A549 (cell line): ENCODE results near the gene SCYL2. TPM values are rescaled to one million over a fixed set of nuclear protein-coding genes. Genes with fewer than 3 reads are reported as not detected.
A peak's percentile ranks its signal among the peaks of the same experiment; 100 is the strongest.

Experiments used
- ATAC-seq, 2 experiments: fragments of 200-7000 bp in 1 of 2; fragments of >200 bp in 1 of 2; cut with Nextera tagmentation in 1 of 2; cut with Tn5 transposase in 1 of 2; 3 replicates each; pipeline versions ENCODE4 v1.8.0 to v1.9.1; 2018 to 2020; ENCODE audit warnings: mild to moderate bottlenecking in 1 of 2, moderate library complexity in 1 of 2
- CTCF ChIA-PET: fragments of 300-600 bp; sonication (Branson Sonifier 250); formaldehyde crosslinking; extraction: SDS; loops from one replicate; lab custom pipeline; 2021; ENCODE audit warnings: antibody characterized with exemption, inconsistent platforms; lab: Yijun Ruan, JAX
- POLR2A ChIA-PET: fragments of 350-600 bp; formaldehyde crosslinking; extraction: SDS; loops from one replicate; lab custom pipeline; 2021; ENCODE audit warnings: antibody characterized with exemption, inconsistent platforms; lab: Yijun Ruan, JAX
- DNase-seq, 2 experiments: peaks; one replicate each; pipeline versions ENCODE4 v3.0.0 to v3.0.0-alpha.2; 2011 to 2016; ENCODE audit warnings: low read depth in 1 of 2, low spot score in 1 of 2
- FAIRE-seq: peaks from 2 replicates; lab custom pipeline; 2011; peaks lifted over from hg19 to GRCh38; lab: Jason Lieb, UNC
- H3K27ac ChIP-seq, 2 experiments: fragments of >200 bp; sonication (Bioruptor Twin); formaldehyde crosslinking; 3 replicates each; pipeline ENCODE4 v1.5.1; 2016 to 2017
- H3K4me1 ChIP-seq: fragments of >200 bp; sonication (Bioruptor Twin); formaldehyde crosslinking; 3 replicates; pipeline ENCODE4 v1.6.1; 2016
- H3K4me2 ChIP-seq: fragments of >200 bp; sonication (Bioruptor Twin); formaldehyde crosslinking; 3 replicates; pipeline ENCODE4 v1.6.1; 2016
- H3K4me3 ChIP-seq: fragments of >200 bp; sonication (Bioruptor Twin); formaldehyde crosslinking; 3 replicates; pipeline ENCODE4 v1.5.1; 2016
- H3K9me3 ChIP-seq: fragments of >200 bp; sonication (Bioruptor Twin); formaldehyde crosslinking; 3 replicates; pipeline ENCODE4 v1.6.1; 2016
- CBX2 ChIP-seq: fragments of 200-600 bp; sonication (generic); IDR thresholded peaks from 2 replicates; pipeline ENCODE4 v1.6.1; 2016; ENCODE audit warnings: low read depth, mild to moderate bottlenecking, borderline replicate concordance
- CEBPB ChIP-seq, 2 experiments: fragments of >200 bp in 1 of 2; sonication (Bioruptor Twin) in 1 of 2; formaldehyde crosslinking in 1 of 2; IDR thresholded peaks; 2 replicates each; pipeline ENCODE4 v1.6.1; 2012 to 2016
- CHD2 ChIP-seq: fragments of 150-350 bp; IDR thresholded peaks from 2 replicates; pipeline ENCODE4 v1.6.1; 2014; ENCODE audit warnings: low read length; ENCODE audit not compliant: partially characterized antibody
- EHMT2 ChIP-seq: fragments of 200-600 bp; sonication (generic); IDR thresholded peaks from 2 replicates; pipeline ENCODE4 v1.6.1; 2016; ENCODE audit warnings: antibody characterized with exemption, low read depth, mild to moderate bottlenecking, moderate library complexity
- FOSL2 ChIP-seq, 2 experiments: fragments of 450-650 bp in 1 of 2; fragments of >200 bp in 1 of 2; sonication (Bioruptor Twin) in 1 of 2; formaldehyde crosslinking; IDR thresholded peaks; 2 replicates each; pipeline versions ENCODE4 v1.5.0 to v1.6.1; 2016 to 2020; ENCODE audit warnings: mild to moderate bottlenecking in 1 of 2, moderate library complexity in 1 of 2
- GATA3 ChIP-seq: IDR thresholded peaks from 2 replicates; pipeline ENCODE4 v1.6.1; 2012; ENCODE audit warnings: borderline replicate concordance
- HEYL ChIP-seq: fragments of 250-450 bp; sonication (Bioruptor Pico); IDR thresholded peaks from 2 replicates; pipeline ENCODE4 v1.8.0; 2021; ENCODE audit warnings: mild to moderate bottlenecking, moderate library complexity
- HOXB13 ChIP-seq: fragments of 250-450 bp; sonication (Bioruptor Pico); IDR thresholded peaks from 2 replicates; pipeline ENCODE4 v1.5.0; 2020; ENCODE audit warnings: low read depth, mild to moderate bottlenecking, moderate library complexity
- JUN ChIP-seq, 2 experiments: fragments of >200 bp; sonication (Bioruptor Twin); formaldehyde crosslinking; IDR thresholded peaks; 2 replicates in 1 of 2; 3 replicates in 1 of 2; pipeline ENCODE4 v1.6.1; 2016 to 2017
- NPAS2 ChIP-seq: fragments of 250-450 bp; sonication (Bioruptor Pico); IDR thresholded peaks from 2 replicates; pipeline ENCODE4 v1.8.0; 2022; ENCODE audit warnings: mild to moderate bottlenecking, moderate library complexity, borderline replicate concordance
- PHF8 ChIP-seq: fragments of 200-600 bp; sonication (generic); IDR thresholded peaks from 2 replicates; pipeline ENCODE4 v1.6.1; 2016; ENCODE audit warnings: low read depth, mild to moderate bottlenecking, antibody characterized with exemption, moderate library complexity, borderline replicate concordance
- POLR2A ChIP-seq: IDR thresholded peaks from 2 replicates; pipeline ENCODE4 v1.6.1; 2012; ENCODE audit warnings: mild to moderate bottlenecking, low read length
- RAD21 ChIP-seq, 2 experiments: fragments of >200 bp in 1 of 2; sonication (Bioruptor Twin) in 1 of 2; formaldehyde crosslinking in 1 of 2; IDR thresholded peaks in 1 of 2; conservative IDR thresholded peaks in 1 of 2; 2 replicates in 1 of 2; 3 replicates in 1 of 2; pipeline ENCODE4 v1.6.1; 2012 to 2018; ENCODE audit warnings: inconsistent platforms in 1 of 2
- RCOR1 ChIP-seq: fragments of 150-350 bp; IDR thresholded peaks from 2 replicates; pipeline ENCODE4 v1.6.1; 2014; ENCODE audit warnings: antibody characterized with exemption, low read length, low read depth
- TFCP2L1 ChIP-seq: fragments of 250-450 bp; sonication (Bioruptor Pico); IDR thresholded peaks from 2 replicates; pipeline ENCODE4 v1.5.0; 2021; ENCODE audit warnings: mild to moderate bottlenecking
- ZFP36 ChIP-seq: fragments of 450-650 bp; IDR thresholded peaks from 2 replicates; pipeline ENCODE4 v1.6.1; 2014; ENCODE audit warnings: borderline replicate concordance; ENCODE audit not compliant: partially characterized antibody
- WGBS: methylation state at CpG from one replicate; pipeline ENCODE4 v1.1.6; 2017; ENCODE audit errors: missing lambda C conversion rate; 5-methylcytosine and 5-hydroxymethylcytosine counted together
- polyA minus RNA-seq: library from RNA; depleted of rRNA, polyadenylated mRNA; stranded (reverse); fragments of >200 nt; gene quantifications from 2 replicates; pipeline ENCODE4 v1.2.3, GENCODE V29; 2011; rRNA and poly(A)+ RNA removed
- polyA plus RNA-seq, 4 experiments: library from polyadenylated mRNA; depleted of rRNA in 3 of 4; stranded (reverse); fragments of >200 nt; fragmentation: RNase III in 1 of 4; extraction: RNeasy Plus Mini Kit Qiagen cat#74134 plus additional on column Dnase treatment in 1 of 4; gene quantifications; 2 replicates in 3 of 4; 3 replicates in 1 of 4; pipeline ENCODE4 v1.2.3, GENCODE V29; 2011 to 2017
- TF ChIP-seq, protein P1 (sequence below): fragments of >200 bp; sonication (Bioruptor Twin); formaldehyde crosslinking; IDR thresholded peaks from 2 replicates; pipeline ENCODE4 v1.6.1; 2016
- TF ChIP-seq, protein P2 (sequence below): fragments of 250-450 bp; sonication (Bioruptor Pico); IDR thresholded peaks from 2 replicates; pipeline ENCODE4 v1.5.0; 2021; ENCODE audit warnings: mild to moderate bottlenecking, moderate library complexity, borderline replicate concordance
- TF ChIP-seq, protein P3 (sequence below): fragments of 150-350 bp; IDR thresholded peaks from 2 replicates; pipeline ENCODE4 v1.6.1; 2014; ENCODE audit warnings: low read depth, mild to moderate bottlenecking, low read length
- TF ChIP-seq, protein P4 (sequence below): fragments of 450-650 bp; IDR thresholded peaks from 2 replicates; pipeline ENCODE4 v1.6.1; 2014; ENCODE audit warnings: antibody characterized with exemption

SCYL2 gene, protein sequence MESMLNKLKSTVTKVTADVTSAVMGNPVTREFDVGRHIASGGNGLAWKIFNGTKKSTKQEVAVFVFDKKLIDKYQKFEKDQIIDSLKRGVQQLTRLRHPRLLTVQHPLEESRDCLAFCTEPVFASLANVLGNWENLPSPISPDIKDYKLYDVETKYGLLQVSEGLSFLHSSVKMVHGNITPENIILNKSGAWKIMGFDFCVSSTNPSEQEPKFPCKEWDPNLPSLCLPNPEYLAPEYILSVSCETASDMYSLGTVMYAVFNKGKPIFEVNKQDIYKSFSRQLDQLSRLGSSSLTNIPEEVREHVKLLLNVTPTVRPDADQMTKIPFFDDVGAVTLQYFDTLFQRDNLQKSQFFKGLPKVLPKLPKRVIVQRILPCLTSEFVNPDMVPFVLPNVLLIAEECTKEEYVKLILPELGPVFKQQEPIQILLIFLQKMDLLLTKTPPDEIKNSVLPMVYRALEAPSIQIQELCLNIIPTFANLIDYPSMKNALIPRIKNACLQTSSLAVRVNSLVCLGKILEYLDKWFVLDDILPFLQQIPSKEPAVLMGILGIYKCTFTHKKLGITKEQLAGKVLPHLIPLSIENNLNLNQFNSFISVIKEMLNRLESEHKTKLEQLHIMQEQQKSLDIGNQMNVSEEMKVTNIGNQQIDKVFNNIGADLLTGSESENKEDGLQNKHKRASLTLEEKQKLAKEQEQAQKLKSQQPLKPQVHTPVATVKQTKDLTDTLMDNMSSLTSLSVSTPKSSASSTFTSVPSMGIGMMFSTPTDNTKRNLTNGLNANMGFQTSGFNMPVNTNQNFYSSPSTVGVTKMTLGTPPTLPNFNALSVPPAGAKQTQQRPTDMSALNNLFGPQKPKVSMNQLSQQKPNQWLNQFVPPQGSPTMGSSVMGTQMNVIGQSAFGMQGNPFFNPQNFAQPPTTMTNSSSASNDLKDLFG
- polyA plus RNA-seq (2011; rRNA removed) (45.5 and 51.7 TPM in 2 replicates), polyA plus RNA-seq (2017; fragmentation: RNase III; extraction: RNeasy Plus Mini Kit Qiagen cat#74134 plus additional on column Dnase treatment) (20.8 to 21.7 TPM (median 21.4 TPM) in 3 replicates), polyA minus RNA-seq (40.5 and 51.0 TPM in 2 replicates)
- 6.2 and 7.1 TPM in 2 replicates for polyA plus RNA-seq (2012; cell fraction: cytosol; rRNA removed)
- 4.0 and 7.1 TPM in 2 replicates for polyA plus RNA-seq (2012; cell fraction: nucleus; rRNA removed)

DNA sequence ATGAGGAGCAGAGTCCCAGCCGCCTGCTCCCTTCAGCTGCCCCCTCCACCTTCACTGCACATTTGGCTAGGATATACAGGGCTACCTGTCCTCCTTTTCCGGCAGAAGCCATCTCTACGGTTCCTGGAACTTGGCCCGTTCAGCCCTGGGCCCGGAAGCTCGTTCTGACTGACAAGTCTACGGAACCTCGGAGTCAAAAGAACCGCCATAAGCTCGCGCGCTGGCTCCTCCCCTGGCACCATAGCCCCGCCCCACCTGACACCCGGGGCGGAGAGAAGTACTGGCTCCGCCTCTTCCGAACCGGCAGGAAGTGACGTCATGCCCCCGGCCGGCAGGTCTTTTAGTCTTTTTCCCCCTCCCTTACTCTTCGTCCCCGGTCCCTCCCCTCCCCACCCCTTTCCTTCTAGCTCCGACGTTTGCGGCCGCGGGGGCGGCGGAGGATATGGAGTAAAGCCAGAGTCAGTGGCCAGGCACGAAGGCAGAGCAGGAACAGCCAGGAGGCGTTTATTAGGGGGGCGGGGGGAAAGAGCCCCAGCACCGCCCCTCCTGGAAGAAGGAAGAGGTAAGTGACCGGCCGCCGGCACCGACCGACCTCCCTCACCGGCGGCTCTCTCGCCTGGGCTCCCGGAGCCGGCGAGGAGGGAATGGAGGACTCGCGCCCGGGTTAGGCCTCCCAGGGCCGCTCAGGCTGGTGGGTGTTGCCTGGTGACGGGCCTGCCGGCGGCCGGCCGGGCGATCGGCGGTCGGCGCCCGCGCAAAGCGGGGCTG lies at the start of gene SCYL2, which contains the start of gene DEPDC4:
Gene SCYL2 (plus strand): TSS at position 343 of the 768 bp plus-strand sequence. CDS start 15,794 bp downstream, outside the sequence.
Gene DEPDC4 (minus strand): TSS at position 245 of the 768 bp plus-strand sequence. CDS start 3 bp downstream, at position 242.
- TF ChIP-seq, protein P1, sequence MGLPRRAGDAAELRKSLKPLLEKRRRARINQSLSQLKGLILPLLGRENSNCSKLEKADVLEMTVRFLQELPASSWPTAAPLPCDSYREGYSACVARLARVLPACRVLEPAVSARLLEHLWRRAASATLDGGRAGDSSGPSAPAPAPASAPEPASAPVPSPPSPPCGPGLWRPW, result no peak
- TF ChIP-seq, protein P2, sequence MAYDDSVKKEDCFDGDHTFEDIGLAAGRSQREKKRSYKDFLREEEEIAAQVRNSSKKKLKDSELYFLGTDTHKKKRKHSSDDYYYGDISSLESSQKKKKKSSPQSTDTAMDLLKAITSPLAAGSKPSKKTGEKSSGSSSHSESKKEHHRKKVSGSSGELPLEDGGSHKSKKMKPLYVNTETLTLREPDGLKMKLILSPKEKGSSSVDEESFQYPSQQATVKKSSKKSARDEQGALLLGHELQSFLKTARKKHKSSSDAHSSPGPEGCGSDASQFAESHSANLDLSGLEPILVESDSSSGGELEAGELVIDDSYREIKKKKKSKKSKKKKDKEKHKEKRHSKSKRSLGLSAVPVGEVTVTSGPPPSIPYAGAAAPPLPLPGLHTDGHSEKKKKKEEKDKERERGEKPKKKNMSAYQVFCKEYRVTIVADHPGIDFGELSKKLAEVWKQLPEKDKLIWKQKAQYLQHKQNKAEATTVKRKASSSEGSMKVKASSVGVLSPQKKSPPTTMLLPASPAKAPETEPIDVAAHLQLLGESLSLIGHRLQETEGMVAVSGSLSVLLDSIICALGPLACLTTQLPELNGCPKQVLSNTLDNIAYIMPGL (CRISPR knock-in tag), result no peak
- TF ChIP-seq, protein P3, sequence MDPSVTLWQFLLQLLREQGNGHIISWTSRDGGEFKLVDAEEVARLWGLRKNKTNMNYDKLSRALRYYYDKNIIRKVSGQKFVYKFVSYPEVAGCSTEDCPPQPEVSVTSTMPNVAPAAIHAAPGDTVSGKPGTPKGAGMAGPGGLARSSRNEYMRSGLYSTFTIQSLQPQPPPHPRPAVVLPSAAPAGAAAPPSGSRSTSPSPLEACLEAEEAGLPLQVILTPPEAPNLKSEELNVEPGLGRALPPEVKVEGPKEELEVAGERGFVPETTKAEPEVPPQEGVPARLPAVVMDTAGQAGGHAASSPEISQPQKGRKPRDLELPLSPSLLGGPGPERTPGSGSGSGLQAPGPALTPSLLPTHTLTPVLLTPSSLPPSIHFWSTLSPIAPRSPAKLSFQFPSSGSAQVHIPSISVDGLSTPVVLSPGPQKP, result no peak
- no peak for TF ChIP-seq RCOR1
- TF ChIP-seq JUN (IDR thresholded peaks at IDR 0.05), result peak; percentile 39 to 42; a peak in 1 of 5 replicates
- TF ChIP-seq FOSL2 (IDR thresholded peaks at IDR 0.05), result no peak
- TF ChIP-seq FOSL2 (CRISPR knock-in tag; IDR thresholded peaks at IDR 0.05), result peak; percentile 56; the same call in 1 of the 2 replicates
- no peak for TF ChIP-seq RAD21 (conservative IDR thresholded peaks at IDR 0.05 in 1 of 2, IDR thresholded peaks at IDR 0.05 in 1 of 2)
- TF ChIP-seq NPAS2 (CRISPR knock-in tag), result no peak
- no peak for TF ChIP-seq CEBPB (IDR thresholded peaks at IDR 0.05)
- no peak for TF ChIP-seq HOXB13 (CRISPR knock-in tag)
- no peak for TF ChIP-seq ZFP36
- TF ChIP-seq PHF8, result peak; percentile 91; the same call in 1 of the 2 replicates
- TF ChIP-seq GATA3, result no peak
- TF ChIP-seq TFCP2L1 (CRISPR knock-in tag), result no peak
- no peak for TF ChIP-seq CBX2
- no peak for TF ChIP-seq EHMT2
- peak; percentile 46 for TF ChIP-seq POLR2A
- no peak for TF ChIP-seq HEYL
- TF ChIP-seq, protein P4, sequence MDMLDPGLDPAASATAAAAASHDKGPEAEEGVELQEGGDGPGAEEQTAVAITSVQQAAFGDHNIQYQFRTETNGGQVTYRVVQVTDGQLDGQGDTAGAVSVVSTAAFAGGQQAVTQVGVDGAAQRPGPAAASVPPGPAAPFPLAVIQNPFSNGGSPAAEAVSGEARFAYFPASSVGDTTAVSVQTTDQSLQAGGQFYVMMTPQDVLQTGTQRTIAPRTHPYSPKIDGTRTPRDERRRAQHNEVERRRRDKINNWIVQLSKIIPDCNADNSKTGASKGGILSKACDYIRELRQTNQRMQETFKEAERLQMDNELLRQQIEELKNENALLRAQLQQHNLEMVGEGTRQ, result peak; percentile 54
- TF ChIP-seq CHD2, result peak; percentile 22
- POLR2A ChIA-PET, result interaction anchor here (0.9 to 1.1 kb wide), 4 partner anchors 9 to 66 kb away, joined by 3 to 9 read pairs (median 4); partner anchors contain the start of gene ACTR6
- under 1% methylated on average over 48 of the region's 62 CpGs for WGBS
- Histone ChIP-seq H3K27ac (peak within 1 kb of the TSS; percentile 85 to 97), H3K4me2 (peak within 1 kb of the TSS; percentile 91), H3K9me3 (no peaks in the 10 kb centered on the region), H3K4me3 (peak within 1 kb of the TSS; percentile 86), H3K4me1 (peaks cover 17% of the 10 kb centered on the region; the same call in 2 of the 3 replicates)
- FAIRE-seq, result no peak
- CTCF ChIA-PET, result interaction anchor here (0.8 to 1.7 kb wide), 4 partner anchors 18 to 289 kb away, joined by 3 to 5 read pairs (median 4); no protein-coding TSS in a partner anchor
- peak; percentile 84 to 98 for DNase-seq
- peak; percentile 88 to 91 for ATAC-seq
